Psoas muscle (tissue), 8 donors: ENCODE measurements around the gene PANK4. TPM values are rescaled to one million over a fixed set of nuclear protein-coding genes. Genes with fewer than 3 reads are reported as not detected.

ENCODE experiments used
- ATAC-seq, 4 donors: fragments of 200-7000 bp; cut with Tn5 transposase; one replicate each; pipeline ENCODE4 v1.9.1; 2020; ENCODE audit warnings: moderate library complexity in 3 of 4, mild to moderate bottlenecking in 2 of 4
- DNase-seq, 2 donors: peaks; one replicate each; pipeline ENCODE4 v3.0.0-alpha.2; 2020
- H3K27ac ChIP-seq: fragments of 200-600 bp; one replicate; pipeline ENCODE4 v1.8.0; 2022
- H3K27me3 ChIP-seq, 3 donors: fragments of 200-600 bp in 1 of 3; one replicate each; pipeline versions ENCODE4 v1.6.1 to v1.8.0; 2013 to 2022; ENCODE audit warnings: low read length in 2 of 3, mild to moderate bottlenecking in 2 of 3, moderate library complexity in 1 of 3; ENCODE audit not compliant: insufficient read depth in 3 of 3
- H3K36me3 ChIP-seq, 2 donors: fragments of 200-600 bp in 1 of 2; one replicate each; pipeline versions ENCODE4 v1.6.1 to v1.8.0; 2013 to 2022; ENCODE audit warnings: low read depth in 1 of 2, mild to moderate bottlenecking in 1 of 2, moderate library complexity in 1 of 2; ENCODE audit not compliant: insufficient read depth in 1 of 2
- H3K4me1 ChIP-seq: fragments of 200-600 bp; one replicate; pipeline ENCODE4 v1.8.0; 2022
- H3K4me3 ChIP-seq: fragments of 200-600 bp; one replicate; pipeline ENCODE4 v1.8.0; 2022; ENCODE audit warnings: mild to moderate bottlenecking
- H3K9me3 ChIP-seq: fragments of 200-600 bp; one replicate; pipeline ENCODE4 v1.8.0; 2022
- CTCF ChIP-seq: fragments of 200-600 bp; IDR thresholded peaks from one replicate; pipeline ENCODE4 v1.8.0; 2022; ENCODE audit warnings: antibody characterized with exemption
- WGBS, 3 donors: extraction: QIAGEN DNeasy Blood & Tissue Kit; methylation state at CpG; one replicate each; pipeline versions ENCODE4 v1.1.6 to v1.1.7; 2013; 5-methylcytosine and 5-hydroxymethylcytosine counted together
- intact Hi-C, 2 donors: fragments of 100-400 bp; cut with DNase I; formaldehyde crosslinking; loops; one replicate each; pipeline versions ENCODE4 v1.11.0 to v1.14.2; 2022
- polyA plus RNA-seq, 3 donors: library from polyadenylated mRNA; stranded (reverse); fragments of 200-250 nt; gene quantifications; one replicate each; pipeline ENCODE4 v1.2.3, GENCODE V29; 2013
- total RNA-seq, 4 donors: library from RNA; stranded (reverse); fragmentation: NEBNext Ultra II Directional in 2 of 4; extraction: Animal tissue kit (Norgen Biotek cat#: 25700) in 2 of 4; gene quantifications; one replicate each; pipeline versions ENCODE4 v1.2.1 to v1.2.4, GENCODE V29; 2021 to 2023
- donor health status: healthy with polysubstance abuse.
- donor health status: DM: no; HTN: no; CAD: no; lungs with moderate emphysema.
- donor health status: Bipolar disorder and iron deficiency.
- donor health status: healthy.
- donor health status: DM: yes; HTN: yes; CAD: no.
- donor health status: DM: no; HTN: no; CAD: no.
- donor health status: DM: no; HTN: no; CAD: no.
- donor health status: DM: yes; HTN: yes; CAD: no.

The PANK4 gene
- total and polyA plus RNA-seq, 7 donors: 29.0 to 45.1 (median 31.9) TPM

- H3K36me3 ChIP-seq: no peaks in the 10 kb centered on the region
- peaks cover 0 to 61% (median 9%) of the 10 kb centered on the region in 3 donors for H3K27me3 ChIP-seq
- ATAC-seq: no peak
- whole genome bisulfite sequencing, 3 donors: 41 to 50% (median 50%) methylated on average over 15 to 19 of the region's 19 CpGs
- intact Hi-C loops: no loop called here
- H3K27ac ChIP-seq: no peak overlapping the region
- no peak for TF ChIP-seq CTCF
- no peaks in the 10 kb centered on the region for H3K4me1 ChIP-seq
- no peaks in the 10 kb centered on the region for H3K9me3 ChIP-seq
- no peak overlapping the region for H3K4me3 ChIP-seq
- DNase-seq: no peak
Observed at GRCh38 chr1:2499986-2500596, 26.3 kb downstream of the PANK4 start.

DNA sequence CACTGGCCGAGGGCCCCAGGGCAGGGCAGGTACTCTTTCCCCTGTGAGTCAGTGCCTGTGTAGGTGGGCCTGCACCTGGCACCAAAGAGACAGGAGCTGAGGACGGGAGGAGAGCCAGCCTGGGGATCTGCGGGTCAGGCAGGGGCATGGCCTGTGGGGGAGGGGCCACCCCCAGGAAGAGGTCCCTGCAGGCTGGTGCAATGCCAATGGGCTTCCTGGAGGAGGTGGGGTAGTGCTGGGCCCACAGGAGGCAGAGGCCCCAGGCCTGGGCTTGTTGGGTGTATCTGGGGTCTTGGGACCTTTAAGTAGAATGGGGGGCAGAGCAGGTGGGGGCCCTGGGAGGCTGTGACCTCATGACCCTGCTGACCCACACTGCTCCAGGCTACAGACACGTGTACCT is 27.1 kb downstream of the PANK4 start:
- DNase-seq: no peak
- Histone ChIP-seq H3K9me3 (no peaks in the 10 kb centered on the region), H3K27me3 (peaks cover 0 to 53% (median 4%) of the 10 kb centered on the region in 3 donors), H3K36me3 (no peaks in the 10 kb centered on the region), H3K27ac (no peak overlapping the region), H3K4me3 (no peak overlapping the region), H3K4me1 (peaks cover 3% of the 10 kb centered on the region)
- ATAC-seq: no peak
- intact Hi-C loops: no loop called here
- TF ChIP-seq CTCF: no peak
- 53 to 59% (median 56%) methylated on average over 4 of the region's 4 CpGs for WGBS, 3 donors

DNA sequence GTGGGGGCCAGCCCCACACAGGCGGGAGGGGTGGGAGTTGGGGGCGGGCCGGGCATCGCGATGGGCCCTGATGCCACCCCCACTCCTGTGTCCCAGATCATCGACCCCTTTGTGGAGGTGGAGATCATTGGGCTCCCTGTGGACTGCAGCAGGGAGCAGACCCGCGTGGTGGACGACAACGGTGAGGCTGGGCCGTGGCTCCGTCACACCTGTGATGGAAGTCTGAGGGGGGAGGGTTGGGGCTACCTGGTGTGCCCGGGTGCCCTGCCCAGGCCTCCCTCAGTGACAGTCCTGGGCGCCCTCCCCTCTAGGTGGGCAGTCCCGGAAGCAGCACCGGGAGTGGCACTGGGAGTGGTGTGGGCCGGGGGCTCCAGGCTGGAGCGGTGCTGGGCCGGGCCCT is 27.7 kb downstream of the PANK4 start:
- Histone ChIP-seq H3K4me1 (peaks cover 3% of the 10 kb centered on the region), H3K27me3 (peaks cover 0 to 49% (median 4%) of the 10 kb centered on the region in 3 donors), H3K27ac (no peak overlapping the region), H3K4me3 (no peak overlapping the region), H3K36me3 (no peaks in the 10 kb centered on the region), H3K9me3 (no peaks in the 10 kb centered on the region)
- ATAC-seq: no peak
- DNase-seq: no peak
- intact Hi-C loops: no loop called here
- 64 to 74% (median 68%) methylated on average over 14 to 19 of the region's 19 CpGs for WGBS, 3 donors
- TF ChIP-seq CTCF: no peak

- ATAC-seq: no peak
- WGBS, 3 donors: 54 to 64% (median 63%) methylated on average over 4 of the region's 4 CpGs
- H3K27me3 ChIP-seq: peaks cover 0 to 41% (median 4%) of the 10 kb centered on the region in 3 donors
- no peak for TF ChIP-seq CTCF
- intact Hi-C loops: no loop called here
- no peak overlapping the region for H3K4me3 ChIP-seq
- no peak overlapping the region for H3K27ac ChIP-seq
- no peaks in the 10 kb centered on the region for H3K36me3 ChIP-seq
- H3K4me1 ChIP-seq: peaks cover 3% of the 10 kb centered on the region
- DNase-seq: no peak
- H3K9me3 ChIP-seq: no peaks in the 10 kb centered on the region
Observed at GRCh38 chr1:2497891-2498290, 28.5 kb downstream of the PANK4 start.

DNA sequence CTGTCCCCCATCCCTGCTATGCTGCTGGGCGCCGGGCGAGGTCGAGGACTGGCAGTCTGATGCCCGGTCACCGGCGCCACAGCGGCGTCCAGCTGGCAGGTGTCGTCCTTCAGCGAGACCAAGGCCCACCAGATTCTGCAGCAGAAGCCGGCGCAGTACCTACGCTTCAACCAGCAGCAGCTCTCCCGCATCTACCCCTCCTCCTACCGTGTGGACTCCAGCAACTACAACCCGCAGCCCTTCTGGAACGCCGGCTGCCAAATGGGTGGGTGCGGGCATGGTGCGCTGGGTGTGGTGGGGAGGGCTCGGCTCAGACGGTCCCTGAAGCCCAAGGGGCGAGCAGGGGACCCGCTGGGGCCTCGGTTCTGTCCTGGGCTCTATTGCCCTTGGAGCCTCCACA is 29.6 kb downstream of the PANK4 start:
- Histone ChIP-seq H3K4me1 (peaks cover 3% of the 10 kb centered on the region), H3K9me3 (no peaks in the 10 kb centered on the region), H3K27ac (no peak overlapping the region), H3K27me3 (peaks cover 0 to 36% (median 0%) of the 10 kb centered on the region in 3 donors), H3K36me3 (no peaks in the 10 kb centered on the region), H3K4me3 (no peak overlapping the region)
- ATAC-seq (no peak), DNase-seq (no peak)
- intact Hi-C loops: no loop called here
- no peak for TF ChIP-seq CTCF
- 60 to 70% (median 67%) methylated on average over 26 of the region's 26 CpGs for WGBS, 3 donors
